ENCODE results near the gene ACACA. TPM values are rescaled to one million over a fixed set of nuclear protein-coding genes. Genes with fewer than 3 reads are reported as not detected.
A peak's percentile ranks its signal among the peaks of the same experiment; 100 is the strongest.
"Not testable (repeated sequence)": the region's sequence is repeated elsewhere in the genome, so short reads cannot be mapped to it uniquely, and the experiment has no call there.

Gene ACACA
- total RNA-seq, 1 donor from 2014 or later = 42.4 TPM

DNA sequence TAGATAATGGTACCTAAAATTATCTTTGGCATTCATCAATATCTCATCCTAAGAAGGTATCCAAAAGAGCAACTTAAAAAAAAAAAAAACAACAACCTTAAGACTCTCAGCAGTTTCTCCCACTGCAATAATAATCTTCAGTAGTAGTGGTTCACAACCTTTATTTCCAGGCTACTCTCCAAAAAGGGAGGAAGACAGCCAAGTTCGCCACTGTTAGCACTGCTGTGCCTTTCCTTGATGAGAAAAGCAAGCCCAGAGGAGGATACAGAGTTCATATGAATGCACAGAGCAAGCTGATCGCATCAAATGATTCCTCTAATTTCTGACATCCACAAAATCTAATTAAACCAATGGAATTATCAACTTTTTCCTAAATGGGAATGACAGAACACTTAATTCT lies 258.5 kb downstream of the ACACA start:
- no peaks in the 10 kb centered on the region for H3K9me3 Mint-ChIP-seq
- peaks cover 27% of the 10 kb centered on the region for H3K4me1 Mint-ChIP-seq
- DNase-seq (no peak), ATAC-seq (ENCODE audit: low read depth) (no peak)
- H3K4me3 Mint-ChIP-seq = no peak overlapping the region
- ChIA-PET CTCF (no interaction called here), POLR2A (no interaction called here)
- intact Hi-C loops (cut with micrococcal nuclease) = no loop called here
- no peaks in the 10 kb centered on the region for H3K27me3 Mint-ChIP-seq
- H3K27ac Mint-ChIP-seq = no peak overlapping the region
- peaks cover 14% of the 10 kb centered on the region for H3K36me3 Mint-ChIP-seq (ENCODE audit: low read depth)
- TF ChIP-seq, protein P1, sequence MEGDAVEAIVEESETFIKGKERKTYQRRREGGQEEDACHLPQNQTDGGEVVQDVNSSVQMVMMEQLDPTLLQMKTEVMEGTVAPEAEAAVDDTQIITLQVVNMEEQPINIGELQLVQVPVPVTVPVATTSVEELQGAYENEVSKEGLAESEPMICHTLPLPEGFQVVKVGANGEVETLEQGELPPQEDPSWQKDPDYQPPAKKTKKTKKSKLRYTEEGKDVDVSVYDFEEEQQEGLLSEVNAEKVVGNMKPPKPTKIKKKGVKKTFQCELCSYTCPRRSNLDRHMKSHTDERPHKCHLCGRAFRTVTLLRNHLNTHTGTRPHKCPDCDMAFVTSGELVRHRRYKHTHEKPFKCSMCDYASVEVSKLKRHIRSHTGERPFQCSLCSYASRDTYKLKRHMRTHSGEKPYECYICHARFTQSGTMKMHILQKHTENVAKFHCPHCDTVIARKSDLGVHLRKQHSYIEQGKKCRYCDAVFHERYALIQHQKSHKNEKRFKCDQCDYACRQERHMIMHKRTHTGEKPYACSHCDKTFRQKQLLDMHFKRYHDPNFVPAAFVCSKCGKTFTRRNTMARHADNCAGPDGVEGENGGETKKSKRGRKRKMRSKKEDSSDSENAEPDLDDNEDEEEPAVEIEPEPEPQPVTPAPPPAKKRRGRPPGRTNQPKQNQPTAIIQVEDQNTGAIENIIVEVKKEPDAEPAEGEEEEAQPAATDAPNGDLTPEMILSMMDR (IDR thresholded peaks at IDR 0.05) = no peak

DNA sequence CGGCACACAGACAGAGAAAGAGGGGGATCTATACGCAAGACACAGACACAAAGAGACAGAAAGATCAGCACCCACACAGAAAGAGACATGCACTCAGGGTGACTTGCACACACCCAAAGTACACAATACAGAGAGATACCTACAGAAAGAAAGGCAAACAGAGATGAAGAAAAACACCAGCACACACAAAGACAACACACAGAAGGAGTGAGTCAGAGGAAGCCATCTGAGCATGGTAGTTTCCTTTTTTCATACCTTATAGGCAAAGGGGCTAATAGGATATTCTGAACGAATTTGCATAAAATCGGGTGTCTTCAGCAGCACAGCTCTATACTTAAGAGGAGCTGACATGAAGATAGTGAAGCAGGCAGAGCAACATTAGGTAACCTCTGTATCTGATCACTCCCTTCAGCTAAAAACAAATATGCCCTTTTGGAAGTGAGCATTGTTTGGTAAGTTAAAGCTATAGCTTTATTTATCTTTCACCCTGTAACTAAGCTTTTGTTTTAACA lies 259.3 kb downstream of the ACACA start:
- POLR2A ChIA-PET = no interaction called here
- Mint-ChIP-seq H3K27me3 (no peaks in the 10 kb centered on the region), H3K27ac (peak overlapping the region; percentile 87), H3K9me3 (no peaks in the 10 kb centered on the region), H3K36me3 (ENCODE audit: low read depth) (peaks cover 14% of the 10 kb centered on the region), H3K4me1 (peaks cover 27% of the 10 kb centered on the region), H3K4me3 (peak overlapping the region; percentile 85)
- DNase-seq = no peak
- TF ChIP-seq, protein P1 (IDR thresholded peaks at IDR 0.05) = no peak
- intact Hi-C loops (cut with micrococcal nuclease) = no loop called here
- ATAC-seq (ENCODE audit: low read depth) = peak; percentile 99
- CTCF ChIA-PET = no interaction called here

DNA sequence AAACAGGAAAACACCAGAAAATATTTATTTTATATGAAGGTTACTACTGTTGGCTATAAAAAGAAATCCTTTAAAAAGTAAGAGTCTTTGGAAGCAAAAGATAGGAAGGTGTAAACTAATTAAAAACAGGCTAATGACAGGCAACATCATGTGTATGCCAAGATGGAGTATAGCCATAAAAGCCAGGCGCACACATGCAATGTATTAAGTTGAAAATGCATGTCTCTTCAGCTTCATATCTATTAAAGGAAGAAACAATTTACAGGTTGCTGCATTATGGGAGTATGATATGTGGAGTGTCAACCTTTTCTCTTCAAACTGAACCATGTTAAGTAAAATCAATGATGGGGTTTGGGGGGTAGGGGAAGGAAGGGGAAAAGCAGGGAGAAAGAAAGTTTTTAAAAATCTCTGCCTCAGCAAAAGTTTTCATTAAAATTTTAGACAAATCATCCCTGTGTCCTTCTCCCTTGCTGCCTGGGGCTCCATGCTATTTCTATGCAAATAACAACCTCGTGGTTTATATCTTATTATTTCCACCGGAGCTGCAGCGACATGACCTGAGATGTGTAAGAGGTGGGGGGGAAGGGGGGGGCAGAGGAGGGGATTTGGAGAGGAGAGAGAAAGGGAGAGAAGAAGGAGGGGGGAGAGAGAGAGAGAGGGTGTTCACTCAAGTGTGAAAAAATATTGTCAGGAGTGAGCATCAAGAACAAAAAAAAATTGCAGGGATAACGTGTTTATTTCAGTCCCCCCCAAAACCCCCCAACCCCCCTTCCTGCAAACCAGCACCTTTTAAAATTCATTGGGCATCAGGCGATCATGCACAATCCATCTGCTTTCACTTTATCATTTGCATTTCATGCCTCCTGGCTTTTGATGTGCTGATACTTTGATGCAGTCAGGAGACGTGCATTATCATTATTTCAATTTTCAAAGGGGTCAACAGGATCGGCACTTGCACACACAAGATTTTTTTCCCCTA lies 260.3 kb downstream of the ACACA start:
- DNase-seq = no peak
- Mint-ChIP-seq H3K4me1 (peaks cover 27% of the 10 kb centered on the region), H3K27me3 (no peaks in the 10 kb centered on the region), H3K4me3 (peak overlapping the region; percentile 85), H3K9me3 (no peaks in the 10 kb centered on the region), H3K36me3 (ENCODE audit: low read depth) (peaks cover 18% of the 10 kb centered on the region), H3K27ac (peak overlapping the region; percentile 87)
- ChIA-PET CTCF (no interaction called here), POLR2A (interaction anchor here (0.6 kb wide), 1 partner anchor 105 kb away, joined by 13 read pairs; no protein-coding TSS in a partner anchor)
- TF ChIP-seq, protein P1 (IDR thresholded peaks at IDR 0.05) = no peak
- intact Hi-C loops (cut with micrococcal nuclease) = no loop called here
- ATAC-seq (ENCODE audit: low read depth) = no peak

DNA sequence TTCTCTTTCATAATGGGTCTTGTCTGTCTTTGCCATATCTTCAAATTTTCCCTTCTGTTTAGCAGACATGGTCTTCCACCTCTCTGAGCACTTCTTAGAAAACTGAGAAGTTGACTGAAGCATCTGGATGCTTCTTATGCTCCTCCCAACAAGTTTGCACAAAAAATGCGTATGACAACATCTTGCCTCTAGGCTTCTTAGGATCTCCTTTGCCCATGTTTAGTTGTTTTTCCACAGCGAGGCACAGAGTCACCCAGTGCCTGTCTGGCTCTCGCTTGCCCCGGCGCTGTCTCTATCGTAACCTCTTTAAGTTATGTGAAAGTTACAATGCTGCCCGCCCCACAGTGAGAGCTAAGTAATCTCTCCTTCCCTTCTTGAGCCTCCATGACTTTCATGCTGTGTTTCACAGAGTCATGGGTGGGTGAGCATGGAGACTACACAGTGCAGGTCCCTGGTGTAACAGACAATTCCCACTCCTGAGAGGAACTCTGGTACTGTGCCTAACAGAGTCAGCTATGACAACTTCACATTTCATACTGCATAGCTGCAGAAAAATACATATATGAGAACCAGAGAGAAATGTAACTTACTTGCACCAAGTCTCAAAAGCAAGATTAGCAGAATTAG lies 262.4 kb downstream of the ACACA start:
- peaks cover 27% of the 10 kb centered on the region for H3K4me1 Mint-ChIP-seq
- ATAC-seq (ENCODE audit: low read depth) (no peak), DNase-seq (no peak)
- CTCF ChIA-PET = no interaction called here
- intact Hi-C loops (cut with micrococcal nuclease) = no loop called here
- H3K27ac Mint-ChIP-seq = no peak overlapping the region
- H3K27me3 Mint-ChIP-seq = no peaks in the 10 kb centered on the region
- H3K36me3 Mint-ChIP-seq (ENCODE audit: low read depth) = peaks cover 17% of the 10 kb centered on the region
- H3K4me3 Mint-ChIP-seq = no peak overlapping the region
- TF ChIP-seq, protein P1 (IDR thresholded peaks at IDR 0.05) = no peak
- no peaks in the 10 kb centered on the region for H3K9me3 Mint-ChIP-seq
- POLR2A ChIA-PET = no interaction called here

DNA sequence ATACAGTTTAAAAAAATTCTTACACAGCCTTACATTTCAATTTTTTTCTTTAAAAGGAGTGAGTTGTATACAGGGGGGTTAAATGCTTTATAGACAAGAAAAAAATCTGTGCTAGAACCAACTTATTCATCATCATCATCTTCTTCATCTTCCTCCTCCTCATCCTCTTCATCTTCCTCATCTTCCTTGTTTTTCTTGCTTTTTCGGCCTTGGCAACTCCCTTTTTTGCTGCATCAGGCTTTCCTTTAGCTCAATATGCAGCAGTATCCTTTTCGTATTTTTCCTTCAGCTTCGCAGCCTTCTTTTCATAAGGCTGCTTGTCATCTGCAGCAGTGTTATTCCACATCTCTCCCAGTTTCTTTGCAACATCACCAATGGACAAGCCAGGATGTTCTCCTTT lies 263.1 kb downstream of the ACACA start:
- intact Hi-C loops (cut with micrococcal nuclease); CTCF ChIA-PET; H3K9me3 Mint-ChIP-seq; H3K27ac Mint-ChIP-seq; H3K27me3 Mint-ChIP-seq; ATAC-seq (ENCODE audit: low read depth); H3K4me3 Mint-ChIP-seq; DNase-seq; POLR2A ChIA-PET: not testable (repeated sequence)
- peaks cover 27% of the 10 kb centered on the region for H3K4me1 Mint-ChIP-seq
- H3K36me3 Mint-ChIP-seq (ENCODE audit: low read depth) = peaks cover 16% of the 10 kb centered on the region
